HuH-7.5 (cell line): ENCODE data around the gene RASL12.

ENCODE experiments used
- DNase-seq: peaks from one replicate; pipeline ENCODE4 v3.0.0; 2011; ENCODE audit warnings: low spot score

Gene RASL12

DNA sequence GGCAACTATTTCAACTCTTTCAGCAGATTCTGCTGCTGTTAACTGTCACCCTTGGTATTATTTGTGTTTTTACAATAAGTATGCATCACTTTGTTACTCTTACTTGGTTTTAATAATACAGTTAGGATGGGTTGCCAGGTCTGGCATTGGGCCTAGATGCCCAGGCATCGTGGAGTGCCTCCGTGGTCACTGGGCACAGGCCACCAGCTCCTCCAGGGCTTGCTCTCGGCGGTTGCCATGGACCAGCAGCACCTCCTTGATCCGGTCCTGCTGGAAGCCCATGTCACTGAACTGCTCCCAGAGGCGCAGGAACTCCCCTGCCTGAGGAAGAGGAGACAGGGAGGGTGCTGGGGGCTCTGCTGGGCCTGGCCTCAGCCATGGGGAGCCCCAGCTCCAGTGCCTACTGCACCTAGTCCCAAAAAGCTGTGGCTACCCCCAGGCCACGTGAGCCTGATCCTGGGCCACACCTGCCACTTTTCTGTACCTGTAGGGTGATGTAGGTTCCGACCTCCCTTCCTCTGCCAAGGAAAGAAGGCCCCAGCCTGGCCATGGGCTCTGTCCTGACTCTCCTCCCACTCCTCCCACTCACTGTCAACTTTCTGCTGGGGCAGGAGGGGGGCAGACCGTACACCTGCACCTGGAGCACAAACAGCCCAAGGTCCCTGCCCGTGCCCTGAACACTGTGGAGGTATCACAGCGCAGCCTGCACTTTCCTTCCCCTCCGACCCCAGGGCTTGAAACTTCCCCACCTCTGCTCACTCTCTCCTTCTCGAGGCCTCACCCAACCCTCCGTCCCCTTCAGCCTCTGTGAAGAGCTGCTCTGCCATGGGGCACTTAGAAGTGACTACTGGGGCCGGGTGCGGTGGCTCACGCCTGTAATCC lies 25.4 kb upstream of the RASL12 start:
- DNase-seq = no peak

GRCh38 chr15:65091946-65092770 lies 24.4 kb upstream of the RASL12 start:
- DNase-seq = no peak

- peak; percentile 83 for DNase-seq
Measured at GRCh38 chr15:65089206-65089824, 21.5 kb upstream of the RASL12 start.

GRCh38 chr15:65088643-65089021 lies 20.8 kb upstream of the RASL12 start:
- DNase-seq = peak; percentile 84

DNA sequence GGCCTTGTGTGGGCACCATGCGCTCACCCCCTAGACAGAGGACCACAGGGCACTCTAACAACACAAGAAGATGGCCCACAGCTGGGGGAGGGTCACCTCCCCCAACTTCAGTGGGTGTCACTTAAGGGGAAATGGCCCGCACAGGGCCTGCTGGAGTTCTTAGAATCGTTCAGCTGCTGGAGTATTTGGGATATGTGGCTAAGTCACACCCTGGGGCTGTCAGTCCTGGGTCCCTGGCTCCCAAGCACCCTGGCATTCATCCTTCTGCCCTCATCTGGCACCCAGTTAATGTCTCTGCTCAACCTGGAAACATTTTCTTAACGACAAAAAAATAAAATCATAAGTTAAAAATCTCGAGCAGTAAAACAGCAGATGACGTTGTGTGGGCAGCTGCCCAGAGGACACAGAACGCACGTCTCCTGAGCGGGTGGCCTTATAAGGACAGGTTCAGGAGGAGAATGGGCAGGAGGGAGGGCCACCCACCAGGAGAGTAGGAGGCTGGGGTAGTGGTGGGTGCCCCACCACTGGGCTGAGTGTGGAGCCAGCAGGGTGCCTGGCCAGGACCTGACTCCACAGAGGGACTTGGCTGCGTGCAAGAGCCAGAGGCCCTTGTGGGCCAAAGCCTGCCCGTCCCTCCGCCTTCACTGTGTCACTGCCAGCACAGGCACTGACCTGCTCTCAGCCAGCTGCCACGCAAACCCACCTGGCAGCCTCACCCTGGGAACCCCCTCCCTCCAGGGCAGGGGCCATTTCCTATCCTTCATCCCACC lies 20.3 kb upstream of the RASL12 start:
- DNase-seq = no peak

- DNase-seq = no peak
Measured at GRCh38 chr15:65087411-65087810, 19.6 kb upstream of the RASL12 start.

GRCh38 chr15:65086680-65087111 lies 18.9 kb upstream of the RASL12 start:
- DNase-seq = no peak

DNA sequence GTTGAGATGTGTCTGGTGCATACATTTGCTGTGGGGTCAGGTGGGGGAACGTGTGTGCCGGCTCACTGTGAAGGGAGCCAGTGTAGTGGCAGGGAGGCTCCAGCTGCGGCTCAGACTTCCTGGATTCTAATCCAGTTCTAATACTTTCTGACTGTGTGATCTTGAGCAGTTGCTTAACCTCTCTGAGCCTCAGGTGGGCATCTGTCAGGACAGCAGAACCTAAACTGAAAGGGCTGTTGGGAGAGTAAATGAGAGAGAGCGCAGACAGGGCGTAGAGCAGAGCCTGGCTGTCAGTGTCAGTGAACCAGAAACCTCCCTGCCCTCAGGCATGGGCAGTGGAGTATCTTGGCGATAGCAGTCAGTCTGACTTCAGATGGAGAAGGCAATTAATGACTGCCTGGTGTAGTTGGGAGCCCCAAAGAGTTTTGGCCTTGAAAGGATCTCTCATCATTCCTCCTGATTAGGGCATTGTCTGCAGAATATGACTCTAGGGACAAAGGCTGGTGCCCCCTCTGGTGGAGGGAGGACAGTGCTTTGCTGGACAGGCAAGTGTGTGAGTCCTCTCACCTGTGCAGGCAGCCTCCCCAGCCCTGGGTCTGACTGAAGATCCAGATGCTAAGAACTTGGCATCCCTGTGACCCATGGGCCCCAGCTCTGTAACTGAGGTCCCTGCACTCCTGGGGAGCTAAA lies 18.3 kb upstream of the RASL12 start:
- peak; percentile 79 for DNase-seq

DNA sequence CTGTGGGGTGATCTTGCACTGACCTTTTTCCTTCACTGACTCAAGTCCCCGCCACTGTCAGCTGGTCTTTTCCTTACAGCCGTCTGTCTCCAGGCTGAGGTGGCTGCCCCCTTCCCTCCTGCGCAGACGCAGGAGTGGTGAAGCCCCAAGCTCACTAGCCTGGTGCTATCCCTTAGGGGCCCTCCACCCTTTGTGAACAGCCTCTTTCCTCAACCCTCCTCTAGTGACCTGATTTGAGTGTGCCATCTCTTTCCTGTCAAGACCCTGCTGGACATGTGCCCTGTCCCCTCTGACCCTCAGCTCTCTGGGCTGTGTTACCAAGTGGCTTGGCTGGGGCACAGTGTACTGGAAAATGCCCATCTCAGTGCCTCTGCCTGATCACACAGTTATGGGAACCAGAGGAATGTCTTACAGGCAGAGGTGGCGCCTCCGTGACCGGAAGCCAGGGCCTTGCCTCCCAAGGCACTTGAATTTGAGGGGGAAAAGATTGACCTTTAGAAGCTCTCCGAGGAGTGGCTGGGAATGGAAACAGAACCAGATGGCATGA lies 17.5 kb upstream of the RASL12 start:
- DNase-seq = no peak

DNA sequence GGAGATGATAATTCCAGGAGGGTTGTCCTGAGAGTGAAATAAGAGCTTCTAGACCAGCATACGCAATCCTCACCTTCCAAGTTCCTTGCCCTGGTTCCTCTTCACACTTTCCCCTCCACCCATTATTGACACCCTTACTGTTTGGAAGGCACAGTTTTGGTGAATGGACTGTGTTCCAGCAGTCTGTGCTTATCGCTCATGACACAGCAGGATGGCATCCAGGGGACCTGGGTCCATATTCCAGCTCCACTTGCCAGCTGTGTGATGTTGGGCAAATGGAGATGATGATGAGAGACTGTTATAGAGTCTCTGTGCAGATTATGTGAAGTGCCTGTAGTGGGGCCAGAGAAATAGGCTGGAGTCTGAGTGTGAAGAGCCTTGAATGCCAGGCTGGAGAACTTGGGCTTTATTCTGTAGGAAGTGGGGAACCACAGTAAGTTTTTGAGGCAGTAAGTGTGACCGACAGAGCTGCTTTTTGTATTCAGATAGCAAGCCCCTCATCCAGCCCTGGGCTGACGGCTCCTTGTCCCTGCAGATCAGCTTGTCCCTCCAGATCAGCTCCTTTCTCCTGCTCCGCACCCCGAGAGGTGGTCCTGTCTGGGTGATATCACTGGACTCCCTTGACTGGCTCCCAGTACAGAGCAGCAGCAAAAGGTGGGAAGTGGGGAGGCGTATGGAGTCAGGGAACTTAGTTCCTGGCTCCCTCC lies 16.9 kb upstream of the RASL12 start:
- no peak for DNase-seq

GRCh38 chr15:65083262-65083701 lies 15.5 kb upstream of the RASL12 start:
- no peak for DNase-seq

DNA sequence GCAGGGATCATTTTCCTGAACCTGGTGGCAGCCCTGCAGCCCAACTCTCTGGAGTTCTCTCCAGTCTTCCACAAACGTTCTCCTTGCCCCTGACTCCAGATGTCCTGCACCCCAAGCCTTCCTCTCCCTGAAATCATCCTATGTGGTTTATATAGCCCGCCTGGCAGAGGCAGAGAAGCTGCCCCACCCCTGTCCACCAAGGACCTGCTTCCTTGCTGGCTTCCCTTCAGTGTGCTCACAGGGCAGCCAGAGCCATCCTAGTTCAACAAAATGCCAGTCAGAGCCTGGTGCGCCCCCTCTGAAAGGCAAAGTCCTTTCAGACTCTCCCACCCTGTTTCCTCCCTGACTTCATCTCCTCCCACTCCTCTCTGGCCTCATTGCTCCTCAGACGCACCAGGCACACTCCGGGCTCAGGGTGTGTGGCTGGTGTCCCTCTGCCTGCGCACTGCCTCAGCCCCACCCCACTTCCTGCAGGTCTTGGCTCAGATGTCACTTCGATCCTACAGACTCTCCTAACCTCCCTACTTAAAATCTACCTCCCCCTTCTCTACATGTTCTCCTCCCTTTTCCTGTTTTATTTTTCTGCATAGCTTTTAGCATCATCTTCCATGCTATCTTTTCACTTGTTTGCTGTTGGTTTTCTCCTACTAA lies 14.6 kb upstream of the RASL12 start:
- DNase-seq = no peak

- no peak for DNase-seq
Measured at GRCh38 chr15:65081758-65082157, 14.0 kb upstream of the RASL12 start.

GRCh38 chr15:65081270-65081669 lies 13.5 kb upstream of the RASL12 start:
- DNase-seq = no peak

DNA sequence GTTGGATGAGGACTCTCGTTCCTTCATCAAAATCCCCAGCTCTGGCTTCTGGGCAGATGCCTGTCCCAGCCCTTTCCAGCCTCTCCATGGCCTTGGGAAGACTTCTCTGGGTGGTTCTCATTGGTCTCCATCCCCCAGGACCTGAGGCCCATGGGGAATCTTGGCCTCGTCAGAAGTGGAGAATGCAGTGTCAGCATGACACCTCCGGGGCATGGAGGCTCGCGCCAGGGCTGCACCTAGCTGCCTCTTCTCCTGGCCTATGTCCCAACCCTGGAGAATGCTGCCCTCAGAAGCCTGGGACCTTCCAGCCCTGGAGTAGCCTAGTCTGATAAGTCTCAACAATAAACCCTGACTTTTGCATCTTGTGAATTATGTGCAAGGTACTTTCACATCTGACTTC lies 11.8 kb upstream of the RASL12 start:
- DNase-seq = no peak

GRCh38 chr15:65077981-65078352 lies 10.2 kb upstream of the RASL12 start:
- DNase-seq = no peak

GRCh38 chr15:65077291-65077980 lies 9.6 kb upstream of the RASL12 start:
- DNase-seq = no peak

GRCh38 chr15:65076486-65077290 lies 8.9 kb upstream of the RASL12 start, which contains the start of gene KBTBD13:
Gene KBTBD13, plus strand, starts transcription at chr15:65076746. Its CDS starts 70 bp downstream, at chr15:65076816.
- no peak for DNase-seq
